Fibroblast of mammary gland (primary cell): ENCODE data around the gene REL.
"Not testable (repeated sequence)": the region's sequence is repeated elsewhere in the genome, so short reads cannot be mapped to it uniquely, and the experiment has no call there.

Source experiments
- DNase-seq: peaks from one replicate; pipeline ENCODE4 v3.0.0-alpha.2; 2010; ENCODE audit warnings: low read depth
- H3K4me3 ChIP-seq: 2 replicates; pipeline ENCODE4 v1.5.1; 2011; ENCODE audit warnings: low read depth, mild to moderate bottlenecking, low read length, moderate library complexity; ENCODE audit not compliant: control insufficient read depth
- CTCF ChIP-seq: conservative IDR thresholded peaks from 2 replicates; pipeline ENCODE4 v1.5.1; 2011; ENCODE audit warnings: low read depth, low read length, inconsistent platforms; ENCODE audit not compliant: control insufficient read depth, insufficient read depth

REL gene

GRCh38 chr2:60852282-60852860, 29.0 kb upstream of the REL start:
- TF ChIP-seq CTCF: no peak
- DNase-seq: no peak
- H3K4me3 ChIP-seq: no peak overlapping the region

GRCh38 chr2:60853531-60853930, 27.8 kb upstream of the REL start:
- DNase-seq: no peak
- no peak for TF ChIP-seq CTCF

GRCh38 chr2:60855989-60856669, 25.2 kb upstream of the REL start:
- TF ChIP-seq CTCF: no peak
- DNase-seq: no peak
- H3K4me3 ChIP-seq: no peak overlapping the region

More at GRCh38 chr2:60853531-60853930, 27.8 kb upstream of the REL start:
- H3K4me3 ChIP-seq: no peak overlapping the region

- DNase-seq: no peak
- no peak overlapping the region for H3K4me3 ChIP-seq
- no peak for TF ChIP-seq CTCF
These were observed 24.3 kb upstream of the REL start for GRCh38 chr2:60857056-60857455.

- no peak for TF ChIP-seq CTCF
- H3K4me3 ChIP-seq: no peak overlapping the region
- no peak for DNase-seq
These were observed 22.5 kb upstream of the REL start for GRCh38 chr2:60858897-60859311.

- no peak overlapping the region for H3K4me3 ChIP-seq
- TF ChIP-seq CTCF: no peak
- DNase-seq: peak; percentile 39
These were observed 19.6 kb upstream of the REL start for GRCh38 chr2:60861736-60862135.

- TF ChIP-seq CTCF: no peak
These were observed 18.7 kb upstream of the REL start for GRCh38 chr2:60862642-60863041.

GRCh38 chr2:60865361-60865760, 16.0 kb upstream of the REL start:
- not testable (repeated sequence) for H3K4me3 ChIP-seq, DNase-seq

More at GRCh38 chr2:60862642-60863041, 18.7 kb upstream of the REL start:
- H3K4me3 ChIP-seq: no peak overlapping the region
- DNase-seq: no peak
